ENCODE measurements around the gene ZNF189.

The ZNF189 gene

DNA sequence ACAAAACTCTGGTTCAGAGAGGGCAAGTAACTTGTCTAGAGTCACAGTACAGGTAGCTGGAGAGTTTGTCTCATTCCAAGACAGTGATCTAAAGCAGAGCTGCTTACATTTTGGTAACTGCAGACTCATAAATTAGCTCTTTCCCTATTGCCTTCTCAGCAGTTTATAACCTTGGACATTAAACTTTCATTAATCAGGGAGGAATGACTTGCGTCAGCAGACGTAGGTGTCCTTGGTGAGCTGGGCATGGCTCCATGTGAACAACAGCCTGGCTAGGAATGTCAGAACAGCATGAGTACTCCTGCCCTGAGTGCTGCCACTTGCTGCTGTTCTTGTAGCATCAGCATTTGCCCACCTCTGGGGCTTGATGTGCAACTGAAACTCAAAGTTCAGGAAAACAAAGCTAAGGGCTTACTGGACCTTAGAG, 39.2 kb downstream of the ZNF189 start:
- TF ChIP-seq, protein P1, sequence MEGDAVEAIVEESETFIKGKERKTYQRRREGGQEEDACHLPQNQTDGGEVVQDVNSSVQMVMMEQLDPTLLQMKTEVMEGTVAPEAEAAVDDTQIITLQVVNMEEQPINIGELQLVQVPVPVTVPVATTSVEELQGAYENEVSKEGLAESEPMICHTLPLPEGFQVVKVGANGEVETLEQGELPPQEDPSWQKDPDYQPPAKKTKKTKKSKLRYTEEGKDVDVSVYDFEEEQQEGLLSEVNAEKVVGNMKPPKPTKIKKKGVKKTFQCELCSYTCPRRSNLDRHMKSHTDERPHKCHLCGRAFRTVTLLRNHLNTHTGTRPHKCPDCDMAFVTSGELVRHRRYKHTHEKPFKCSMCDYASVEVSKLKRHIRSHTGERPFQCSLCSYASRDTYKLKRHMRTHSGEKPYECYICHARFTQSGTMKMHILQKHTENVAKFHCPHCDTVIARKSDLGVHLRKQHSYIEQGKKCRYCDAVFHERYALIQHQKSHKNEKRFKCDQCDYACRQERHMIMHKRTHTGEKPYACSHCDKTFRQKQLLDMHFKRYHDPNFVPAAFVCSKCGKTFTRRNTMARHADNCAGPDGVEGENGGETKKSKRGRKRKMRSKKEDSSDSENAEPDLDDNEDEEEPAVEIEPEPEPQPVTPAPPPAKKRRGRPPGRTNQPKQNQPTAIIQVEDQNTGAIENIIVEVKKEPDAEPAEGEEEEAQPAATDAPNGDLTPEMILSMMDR (IDR thresholded peaks at IDR 0.05; ENCODE audit: low read depth, low read length), result no peak
- DNase-seq (ENCODE audit: low read depth in 2 of 2), result no peak
- H3K4me3 ChIP-seq (replicated peaks in 1 of 2; ENCODE audit: low read depth in 2 of 2, low read length in 2 of 2), result no peak overlapping the region

DNA sequence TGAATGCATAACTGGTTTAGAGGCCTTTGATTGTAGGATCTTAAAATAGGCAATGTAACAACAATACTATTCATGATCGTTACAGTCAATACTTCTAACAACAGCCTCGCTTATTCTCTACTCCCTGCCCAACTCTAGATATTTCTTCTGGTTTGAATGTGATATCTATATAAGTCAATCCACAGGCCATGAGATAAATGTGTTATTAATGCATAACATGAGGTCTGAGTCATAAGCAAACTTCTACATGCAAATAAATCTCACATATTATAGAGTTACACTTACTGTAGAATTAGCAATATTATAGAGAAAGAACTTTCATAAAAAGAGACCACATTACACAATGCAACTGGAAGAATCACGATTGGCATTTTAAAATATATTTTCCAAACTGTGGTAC, 39.9 kb downstream of the ZNF189 start:
- DNase-seq (ENCODE audit: low read depth in 2 of 2), result no peak
- H3K4me3 ChIP-seq (replicated peaks in 1 of 2; ENCODE audit: low read depth in 2 of 2, low read length in 2 of 2), result no peak overlapping the region
- TF ChIP-seq, protein P1 (IDR thresholded peaks at IDR 0.05; ENCODE audit: low read depth, low read length), result no peak

DNA sequence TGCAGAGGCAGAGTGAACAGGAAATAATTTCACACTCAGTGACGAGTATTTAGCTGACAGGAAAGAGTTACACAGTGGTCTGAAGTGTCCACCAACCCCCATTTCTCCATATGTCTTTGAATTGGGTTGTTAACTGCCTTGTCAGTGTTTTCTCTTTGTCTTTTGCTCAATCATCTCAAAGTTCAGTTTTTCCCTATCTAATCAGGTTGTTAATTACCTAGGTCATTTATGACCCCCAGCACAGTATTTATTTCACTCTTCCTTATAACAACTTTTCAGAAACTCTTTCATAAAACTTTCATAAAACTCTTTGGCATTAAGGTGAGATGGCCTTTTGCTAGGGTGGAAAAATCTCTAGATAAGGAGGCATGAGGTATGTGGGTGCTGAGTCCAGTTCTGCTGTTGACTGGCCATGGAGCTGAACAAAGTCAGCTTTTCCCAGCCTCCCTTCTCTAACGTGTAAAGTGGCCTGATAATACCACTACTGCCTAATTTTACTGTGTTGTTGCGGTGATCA, 42.1 kb downstream of the ZNF189 start:
- H3K4me3 ChIP-seq (replicated peaks in 1 of 2; ENCODE audit: low read depth in 2 of 2, low read length in 2 of 2), result no peak overlapping the region
- TF ChIP-seq, protein P1 (IDR thresholded peaks at IDR 0.05; ENCODE audit: low read depth, low read length), result no peak
- no peak for DNase-seq (ENCODE audit: low read depth in 2 of 2)

DNA sequence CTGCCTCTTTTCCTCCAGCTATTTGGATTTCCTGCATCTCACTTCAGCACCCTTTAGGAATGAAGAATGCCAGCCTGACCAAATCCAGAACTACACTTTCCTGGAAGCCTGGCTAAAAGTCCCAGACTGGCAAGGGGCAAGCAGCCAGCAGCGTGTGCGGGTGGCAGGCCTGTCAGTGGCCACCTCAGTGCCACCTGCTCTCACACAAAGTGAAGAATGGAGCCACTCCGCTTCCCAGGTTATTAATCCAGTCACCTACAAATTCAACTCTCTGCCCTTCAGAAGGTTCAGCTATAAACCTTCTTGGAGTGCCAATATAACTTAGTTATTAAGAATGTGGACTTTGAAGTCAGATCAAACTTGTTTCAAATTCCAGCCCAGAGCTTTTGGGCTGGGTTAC, 43.7 kb downstream of the ZNF189 start:
- H3K4me3 ChIP-seq (replicated peaks in 1 of 2; ENCODE audit: low read depth in 2 of 2, low read length in 2 of 2), result no peak overlapping the region
- DNase-seq (ENCODE audit: low read depth in 2 of 2), result no peak
- TF ChIP-seq, protein P1 (IDR thresholded peaks at IDR 0.05; ENCODE audit: low read depth, low read length), result no peak

DNA sequence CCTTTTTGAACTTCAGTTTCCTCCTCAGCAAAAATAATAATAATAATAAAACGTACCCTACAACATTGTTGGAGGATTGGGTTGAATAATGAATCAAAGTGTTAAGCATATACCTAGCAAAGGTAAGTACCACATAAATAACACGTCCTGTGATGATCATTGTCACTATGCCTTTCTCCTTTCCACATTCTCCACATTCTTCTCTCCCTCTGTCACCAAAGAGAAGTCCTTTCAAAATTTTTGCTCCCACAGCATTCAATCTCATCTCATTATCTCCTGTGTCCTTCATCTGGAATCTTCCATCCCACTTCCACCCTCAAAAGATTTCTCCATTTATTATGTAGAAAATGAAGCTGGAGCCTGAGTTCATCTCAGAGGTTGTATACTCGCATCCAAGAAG, 44.1 kb downstream of the ZNF189 start:
- no peak for DNase-seq (ENCODE audit: low read depth in 2 of 2)

DNA sequence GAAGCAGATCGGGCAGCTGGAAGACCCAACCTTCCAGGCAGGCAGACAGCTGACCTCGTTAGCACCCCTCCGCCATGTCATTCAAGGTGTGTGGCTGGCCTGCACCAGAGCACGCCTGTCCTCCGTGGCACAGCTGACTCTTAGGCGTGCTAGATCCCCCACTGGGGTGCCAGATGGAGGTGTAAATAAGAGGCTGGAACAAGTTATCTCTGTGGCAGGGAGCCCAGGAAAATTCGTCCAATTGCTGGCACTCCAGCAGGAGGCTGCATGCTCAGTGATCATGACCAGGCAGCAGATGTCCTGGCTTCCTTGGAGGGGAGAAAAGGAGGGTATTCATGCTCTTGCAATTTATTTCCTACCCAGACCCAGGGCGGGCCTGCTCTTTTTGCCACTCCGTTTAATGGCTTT, 44.7 kb downstream of the ZNF189 start:
- H3K4me3 ChIP-seq (replicated peaks in 1 of 2; ENCODE audit: low read depth in 2 of 2, low read length in 2 of 2), result no peak overlapping the region
- TF ChIP-seq, protein P1 (IDR thresholded peaks at IDR 0.05; ENCODE audit: low read depth, low read length), result no peak
- no peak for DNase-seq (ENCODE audit: low read depth in 2 of 2)

More for the DNA sequence above, 44.1 kb downstream of the ZNF189 start:
- TF ChIP-seq, protein P1 (IDR thresholded peaks at IDR 0.05; ENCODE audit: low read depth, low read length), result no peak
- H3K4me3 ChIP-seq (replicated peaks in 1 of 2; ENCODE audit: low read depth in 2 of 2, low read length in 2 of 2), result no peak overlapping the region

All from cardiac fibroblast (primary cell).